Muscle layer of colon (tissue), 2 donors: Measurements from ENCODE around the gene CYP1B1.
A peak's percentile ranks its signal among the peaks of the same experiment; 100 is the strongest.
"Not testable (repeated sequence)": the region's sequence is repeated elsewhere in the genome, so short reads cannot be mapped to it uniquely, and the experiment has no call there.

Experiments
- H3K27ac ChIP-seq: one replicate; pipeline ENCODE4 v1.7.0; 2013; ENCODE audit warnings: low read depth, mild to moderate bottlenecking, low read length, moderate library complexity
- H3K27me3 ChIP-seq, 2 donors: one replicate each; pipeline ENCODE4 v1.7.0; 2013; ENCODE audit warnings: low read length in 2 of 2, mild to moderate bottlenecking in 2 of 2; ENCODE audit not compliant: insufficient read depth in 2 of 2, control insufficient read depth in 1 of 2
- H3K36me3 ChIP-seq: one replicate; pipeline ENCODE4 v1.7.0; 2013; ENCODE audit warnings: mild to moderate bottlenecking, low read length; ENCODE audit not compliant: insufficient read depth
- H3K4me1 ChIP-seq: one replicate; pipeline ENCODE4 v1.7.0; 2013; ENCODE audit warnings: mild to moderate bottlenecking, low read length; ENCODE audit not compliant: insufficient read depth
- H3K4me3 ChIP-seq, 2 donors: one replicate each; pipeline ENCODE4 v1.7.0; 2013; ENCODE audit warnings: low read length in 2 of 2, low read depth in 1 of 2, mild to moderate bottlenecking in 1 of 2, moderate library complexity in 1 of 2
- H3K9ac ChIP-seq: one replicate; pipeline ENCODE4 v1.7.0; 2013; ENCODE audit warnings: low read length
- H3K9me3 ChIP-seq: one replicate; pipeline ENCODE4 v1.7.0; 2013; ENCODE audit warnings: mild to moderate bottlenecking, low read length
- donor health status: abdominal sarcoma.
- donor health status: Adenocarcinoma of cecum.

CYP1B1 gene

GRCh38 chr2:38084556-38084955 lies 8.6 kb upstream of the CYP1B1 start:
- H3K27ac ChIP-seq, H3K9ac ChIP-seq, H3K4me1 ChIP-seq, H3K36me3 ChIP-seq, H3K27me3 ChIP-seq, H3K4me3 ChIP-seq, H3K9me3 ChIP-seq: not testable (repeated sequence)

GRCh38 chr2:38082727-38083126 lies 6.8 kb upstream of the CYP1B1 start:
- not testable (repeated sequence) for H3K9me3 ChIP-seq, H3K27me3 ChIP-seq, H3K9ac ChIP-seq, H3K36me3 ChIP-seq, H3K4me3 ChIP-seq, H3K27ac ChIP-seq, H3K4me1 ChIP-seq

GRCh38 chr2:38080346-38080745 lies 4.4 kb upstream of the CYP1B1 start:
- H3K36me3 ChIP-seq = no peaks in the 10 kb centered on the region
- no peak overlapping the region for H3K9ac ChIP-seq
- H3K9me3 ChIP-seq = no peaks in the 10 kb centered on the region
- H3K4me1 ChIP-seq = peaks cover 4% of the 10 kb centered on the region
- no peak overlapping the region for H3K27ac ChIP-seq
- H3K4me3 ChIP-seq = no peak overlapping the region
- peaks cover 0 to 14% of the 10 kb centered on the region in 2 donors for H3K27me3 ChIP-seq

GRCh38 chr2:38079116-38080052 lies 3.4 kb upstream of the CYP1B1 start:
- Histone ChIP-seq H3K36me3 (no peaks in the 10 kb centered on the region), H3K4me1 (peaks cover 5% of the 10 kb centered on the region), H3K27me3 (peaks cover 4 to 24% of the 10 kb centered on the region in 2 donors), H3K27ac (no peak overlapping the region), H3K9ac (no peak overlapping the region), H3K4me3 (no peak overlapping the region), H3K9me3 (no peaks in the 10 kb centered on the region)

DNA sequence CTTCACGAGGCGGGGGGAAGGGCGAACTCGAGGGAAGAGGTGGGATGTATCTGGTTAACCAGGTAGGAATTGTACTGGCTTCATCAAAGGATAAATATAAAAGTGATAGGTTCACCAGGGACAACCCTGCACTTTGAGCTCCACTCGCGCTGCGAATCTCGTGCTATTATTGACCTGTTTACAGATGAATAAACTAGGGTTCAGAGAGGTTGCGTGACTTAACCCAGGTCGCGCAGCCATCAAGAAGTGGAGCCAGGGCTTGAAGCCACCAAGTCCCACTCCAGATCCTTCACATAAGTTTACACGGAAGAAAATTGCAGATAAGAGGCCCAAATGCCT lies 1.4 kb upstream of the CYP1B1 start:
- no peaks in the 10 kb centered on the region for H3K9me3 ChIP-seq
- H3K9ac ChIP-seq = no peak overlapping the region
- H3K27me3 ChIP-seq = peaks cover 7 to 33% of the 10 kb centered on the region in 2 donors
- no peaks in the 10 kb centered on the region for H3K36me3 ChIP-seq
- peak overlapping the region; percentile 52 to 84 for H3K4me3 ChIP-seq
- peaks cover 5% of the 10 kb centered on the region for H3K4me1 ChIP-seq
- H3K27ac ChIP-seq = peak overlapping the region; percentile 68

DNA sequence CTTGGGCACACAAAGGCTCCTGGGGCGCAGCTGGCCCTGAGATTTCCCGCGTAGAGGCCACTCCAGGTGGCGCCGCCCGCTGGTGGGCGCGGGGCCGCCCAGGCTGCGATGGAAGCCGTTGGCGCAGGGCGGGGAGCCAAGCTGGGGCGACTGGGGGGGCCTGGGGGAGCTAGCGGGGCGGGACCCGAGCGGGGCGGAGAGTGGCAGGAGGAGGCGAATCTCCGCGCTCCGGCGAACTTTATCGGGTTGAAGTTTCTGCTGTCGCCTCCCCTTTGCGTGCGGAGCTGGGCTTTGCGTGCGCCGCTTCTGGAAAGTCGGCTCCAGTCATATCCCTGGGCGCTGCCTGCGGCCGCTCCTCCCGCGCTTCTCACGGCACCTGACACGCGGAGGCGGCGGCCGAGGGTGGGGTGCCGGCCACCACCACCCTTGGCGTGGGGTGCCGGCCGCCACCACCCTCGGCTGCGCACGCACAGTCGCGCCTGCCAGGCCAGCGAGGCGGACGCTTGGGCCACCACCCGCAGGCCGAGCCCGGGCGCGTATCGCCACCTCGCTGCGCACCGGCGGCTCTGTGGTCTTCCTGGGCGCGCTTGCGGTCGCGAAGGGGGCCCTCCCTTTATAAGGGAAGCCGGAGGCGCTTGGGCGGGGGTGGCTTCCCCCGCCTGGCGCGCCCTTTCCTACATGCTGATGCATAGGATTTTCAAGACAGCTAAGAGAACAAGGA lies 919 bp upstream of the CYP1B1 start:
- peaks cover 5% of the 10 kb centered on the region for H3K4me1 ChIP-seq
- H3K36me3 ChIP-seq = no peaks in the 10 kb centered on the region
- H3K27ac ChIP-seq = peak overlapping the region; percentile 68
- H3K9ac ChIP-seq = no peak overlapping the region
- H3K9me3 ChIP-seq = no peaks in the 10 kb centered on the region
- peak overlapping the region; percentile 52 to 84 for H3K4me3 ChIP-seq
- H3K27me3 ChIP-seq = peaks cover 7 to 33% of the 10 kb centered on the region in 2 donors

DNA sequence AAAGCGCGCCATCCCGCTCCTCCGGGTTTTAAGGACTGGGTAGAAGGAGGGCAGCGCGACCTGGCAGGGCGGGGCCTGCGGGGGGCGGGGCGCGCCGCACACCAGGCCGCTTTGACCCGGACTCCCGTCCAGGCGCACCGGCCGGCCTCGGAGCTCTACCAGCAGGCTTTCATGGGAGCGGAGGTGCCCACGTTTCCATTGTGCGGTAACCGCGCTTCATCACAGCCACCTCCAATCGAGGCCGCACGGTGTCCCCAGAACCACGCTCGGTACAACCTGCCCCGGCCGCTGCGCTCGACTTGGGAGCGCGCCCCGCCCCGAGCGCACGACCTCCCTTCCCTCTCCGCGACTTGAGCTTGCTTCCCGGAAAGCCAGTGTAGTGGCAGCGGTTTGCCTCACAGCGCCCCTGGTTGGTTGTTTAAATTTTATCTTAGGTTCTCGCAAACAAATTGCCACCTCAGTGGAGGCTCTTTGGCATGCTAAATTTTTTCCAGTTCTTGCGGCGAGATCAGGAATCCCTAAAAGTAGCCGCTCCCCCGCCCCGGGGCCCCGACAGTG lies 280 bp upstream of the CYP1B1 start:
- H3K9me3 ChIP-seq = no peaks in the 10 kb centered on the region
- peaks cover 5% of the 10 kb centered on the region for H3K4me1 ChIP-seq
- H3K27me3 ChIP-seq = peaks cover 7 to 33% of the 10 kb centered on the region in 2 donors
- no peak overlapping the region for H3K9ac ChIP-seq
- H3K4me3 ChIP-seq = peak overlapping the region; percentile 52 to 84
- peak overlapping the region; percentile 68 for H3K27ac ChIP-seq
- no peaks in the 10 kb centered on the region for H3K36me3 ChIP-seq

DNA sequence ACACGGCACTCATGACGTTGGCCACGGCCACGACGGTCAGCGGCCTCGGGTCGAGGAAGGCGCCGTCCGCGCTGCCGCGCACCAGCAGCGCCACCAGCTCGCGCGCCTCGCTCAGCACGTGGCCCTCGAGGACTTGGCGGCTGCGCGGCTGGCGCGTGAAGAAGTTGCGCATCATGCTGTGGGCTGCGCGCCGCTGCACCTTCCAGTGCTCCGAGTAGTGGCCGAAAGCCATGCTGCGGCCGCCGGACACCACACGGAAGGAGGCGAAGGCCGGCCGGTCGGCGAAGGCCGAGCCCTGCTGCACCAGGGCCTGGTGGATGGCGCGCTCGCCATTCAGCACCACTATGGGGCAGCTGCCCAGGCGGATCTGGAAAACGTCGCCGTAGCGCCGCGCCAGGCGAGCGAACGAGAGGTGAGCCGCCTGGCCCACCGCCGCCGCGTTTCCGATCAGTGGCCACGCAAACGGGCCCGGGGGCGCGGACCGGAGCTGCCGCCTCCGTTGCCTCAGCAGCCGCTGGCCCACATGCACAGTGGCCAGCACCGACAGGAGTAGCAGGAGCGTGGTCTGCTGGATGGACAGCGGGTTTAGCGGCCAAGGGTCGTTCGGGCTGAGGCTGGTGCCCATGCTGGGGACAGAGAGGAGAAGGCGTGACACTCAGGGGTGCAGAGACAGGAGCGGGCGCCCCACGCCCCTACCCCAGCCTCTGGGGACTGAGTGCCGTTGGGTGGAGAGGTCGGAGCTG lies 1.0 kb downstream of the CYP1B1 start:
- Histone ChIP-seq H3K9ac (no peak overlapping the region), H3K27me3 (peaks cover 7 to 33% of the 10 kb centered on the region in 2 donors), H3K4me1 (peaks cover 5% of the 10 kb centered on the region), H3K9me3 (no peaks in the 10 kb centered on the region), H3K27ac (no peak overlapping the region), H3K36me3 (no peaks in the 10 kb centered on the region), H3K4me3 (peak overlapping the region; percentile 29 to 52)

DNA sequence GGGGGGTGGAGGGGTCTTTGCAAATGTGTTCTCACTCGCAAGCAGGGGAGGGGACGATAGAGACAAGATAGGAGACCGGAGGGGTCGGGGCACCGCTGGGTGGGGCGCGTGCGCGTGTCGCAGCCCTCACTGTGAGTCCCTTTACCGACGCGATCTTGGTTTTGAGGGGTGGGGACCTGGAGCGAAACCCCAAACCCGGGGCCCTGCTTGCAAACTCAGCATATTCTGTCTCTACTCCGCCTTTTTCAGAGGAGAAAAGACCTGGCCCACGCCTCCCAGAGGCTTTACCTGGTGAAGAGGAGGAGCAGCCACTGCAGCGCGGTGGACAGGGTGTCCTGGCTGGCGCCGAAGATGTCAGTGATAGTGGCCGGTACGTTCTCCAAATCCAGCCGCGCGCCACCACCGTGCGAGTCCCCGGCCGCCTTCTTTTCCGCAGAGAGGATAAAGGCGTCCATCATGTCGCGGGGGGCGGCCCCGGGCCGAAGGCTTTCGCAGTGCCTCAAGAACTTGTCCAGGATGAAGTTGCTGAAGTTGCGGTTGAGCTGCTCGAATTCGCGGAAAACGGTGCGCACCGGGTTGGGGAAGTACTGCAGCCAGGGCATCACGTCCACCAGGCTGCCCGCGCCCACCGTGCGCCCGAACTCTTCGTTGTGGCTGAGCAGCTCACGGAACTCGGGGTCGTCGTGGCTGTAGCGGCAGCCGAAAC lies 1.7 kb downstream of the CYP1B1 start:
- H3K27ac ChIP-seq = no peak overlapping the region
- H3K9ac ChIP-seq = no peak overlapping the region
- peaks cover 5% of the 10 kb centered on the region for H3K4me1 ChIP-seq
- H3K4me3 ChIP-seq = peak overlapping the region in 1 of 2 donors; percentile 52
- no peaks in the 10 kb centered on the region for H3K36me3 ChIP-seq
- H3K27me3 ChIP-seq = peaks cover 7 to 33% of the 10 kb centered on the region in 2 donors
- no peaks in the 10 kb centered on the region for H3K9me3 ChIP-seq

GRCh38 chr2:38073211-38074057 lies 2.5 kb downstream of the CYP1B1 start:
- Histone ChIP-seq H3K27me3 (peaks cover 7 to 33% of the 10 kb centered on the region in 2 donors), H3K27ac (no peak overlapping the region), H3K4me3 (peak overlapping the region in 1 of 2 donors; percentile 52), H3K36me3 (no peaks in the 10 kb centered on the region), H3K9me3 (no peaks in the 10 kb centered on the region), H3K9ac (no peak overlapping the region), H3K4me1 (peaks cover 5% of the 10 kb centered on the region)
